ENCODE measurements around the gene ANKFN1.

GRCh38 chr17:56206351-56206750 is 53.1 kb downstream of the ANKFN1 start:
- TF ChIP-seq CTCF (IDR thresholded peaks at IDR 0.05) (no peak), POLR2A (IDR thresholded peaks at IDR 0.05) (no peak)
